HCT116 (cell line): ENCODE measurements around the gene DCAF6.

Source experiments
- CTCF ChIP-seq, 3 experiments: fragments of 200-600 bp in 1 of 3; sonication (generic) in 1 of 3; IDR thresholded peaks in 2 of 3; conservative IDR thresholded peaks in 1 of 3; 2 replicates each; pipeline ENCODE4 v1.5.1; 2012 to 2017; ENCODE audit warnings: low read depth in 2 of 3, low read length in 2 of 3, antibody characterized with exemption in 1 of 3, borderline replicate concordance in 1 of 3, control low read depth in 1 of 3, mild to moderate bottlenecking in 1 of 3, mixed read lengths in 1 of 3, mixed run types in 1 of 3, moderate library complexity in 1 of 3; ENCODE audit not compliant: insufficient read depth in 1 of 3
- EZH2phosphoT487 ChIP-seq: fragments of 200-600 bp; IDR thresholded peaks from 2 replicates; pipeline ENCODE4 v1.6.1; 2018; ENCODE audit warnings: antibody characterized with exemption, borderline replicate concordance
- POLR2A ChIP-seq: IDR thresholded peaks from 2 replicates; pipeline ENCODE4 v1.7.0; 2011; ENCODE audit warnings: borderline replicate concordance; ENCODE audit not compliant: insufficient read depth, insufficient read length; ENCODE audit errors: extremely low read depth
- RAD21 ChIP-seq: IDR thresholded peaks from 2 replicates; pipeline ENCODE4 v1.6.1; 2012; ENCODE audit warnings: low read depth, mild to moderate bottlenecking
- TCF7L2 ChIP-seq: IDR thresholded peaks from 2 replicates; pipeline ENCODE4 v1.7.0; 2011; ENCODE audit warnings: borderline replicate concordance, inconsistent platforms; ENCODE audit not compliant: insufficient read depth, insufficient read length; ENCODE audit errors: extremely low read depth

- TF ChIP-seq RAD21 (no peak), CTCF (IDR thresholded peaks at IDR 0.05 in 2 of 3, conservative IDR thresholded peaks at IDR 0.05 in 1 of 3; ENCODE audit: borderline replicate concordance in 1 of 3, insufficient read depth in 1 of 3, low read depth in 2 of 3, low read length in 2 of 3) (no peak), POLR2A (no peak), EZH2phosphoT487 (no peak), TCF7L2 (no peak)
Measured at GRCh38 chr1:168031627-168032026, 95.1 kb downstream of the DCAF6 start.
